Limb (tissue), 2 donors: ENCODE results near the gene SAT1.

Experiments used
- DNase-seq, 2 donors: peaks; one replicate each; pipeline ENCODE4 v3.0.0-alpha.2; 2016; ENCODE audit errors: extremely low spot score in 2 of 2

The SAT1 gene

GRCh38 chrX:23773601-23774175 is 9.3 kb upstream of the SAT1 start:
- no peak for DNase-seq

DNA sequence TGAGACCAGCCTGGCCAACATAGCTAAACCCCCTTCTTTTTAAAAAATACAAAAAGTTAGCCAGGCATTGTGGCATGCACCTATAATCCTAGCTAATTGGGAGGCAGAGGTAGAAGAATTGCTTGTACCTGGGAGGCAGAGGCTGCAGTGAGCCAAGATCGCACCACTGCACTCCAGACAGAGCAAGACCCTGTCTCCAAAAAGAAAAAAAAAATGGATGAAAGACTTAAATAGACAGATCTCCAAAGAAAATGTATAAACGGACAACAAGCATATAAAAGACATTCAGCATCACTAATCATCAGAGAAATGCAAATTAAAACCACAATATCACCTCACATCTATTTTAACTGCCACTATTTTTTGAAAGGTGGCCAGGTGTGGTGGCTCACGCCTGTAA is 6.6 kb upstream of the SAT1 start:
- no peak for DNase-seq

DNA sequence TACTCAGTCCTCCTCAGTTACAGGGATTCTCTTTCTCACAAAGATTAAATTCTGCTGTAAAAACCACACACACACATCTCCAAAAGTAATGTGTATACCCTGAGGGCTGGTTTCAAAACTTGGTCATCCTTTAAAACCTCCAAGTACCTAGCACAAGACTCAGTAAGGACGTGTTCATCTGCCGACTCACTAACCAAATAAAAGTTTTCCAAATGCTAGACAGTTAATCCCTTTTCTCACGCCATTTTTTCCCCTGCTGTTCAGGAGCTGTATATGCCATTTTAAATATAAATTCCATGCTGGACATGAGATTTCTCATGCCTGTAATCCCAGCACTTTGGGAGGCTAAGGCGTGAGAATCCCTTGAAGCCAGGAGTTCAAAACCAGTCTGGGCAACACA is 3.9 kb upstream of the SAT1 start:
- DNase-seq, result no peak

GRCh38 chrX:23782455-23782854 is 518 bp upstream of the SAT1 start:
- no peak for DNase-seq

GRCh38 chrX:23783589-23784469 is 856 bp downstream of the SAT1 start:
- DNase-seq, result peak in 1 of 2 donors; percentile 41

DNA sequence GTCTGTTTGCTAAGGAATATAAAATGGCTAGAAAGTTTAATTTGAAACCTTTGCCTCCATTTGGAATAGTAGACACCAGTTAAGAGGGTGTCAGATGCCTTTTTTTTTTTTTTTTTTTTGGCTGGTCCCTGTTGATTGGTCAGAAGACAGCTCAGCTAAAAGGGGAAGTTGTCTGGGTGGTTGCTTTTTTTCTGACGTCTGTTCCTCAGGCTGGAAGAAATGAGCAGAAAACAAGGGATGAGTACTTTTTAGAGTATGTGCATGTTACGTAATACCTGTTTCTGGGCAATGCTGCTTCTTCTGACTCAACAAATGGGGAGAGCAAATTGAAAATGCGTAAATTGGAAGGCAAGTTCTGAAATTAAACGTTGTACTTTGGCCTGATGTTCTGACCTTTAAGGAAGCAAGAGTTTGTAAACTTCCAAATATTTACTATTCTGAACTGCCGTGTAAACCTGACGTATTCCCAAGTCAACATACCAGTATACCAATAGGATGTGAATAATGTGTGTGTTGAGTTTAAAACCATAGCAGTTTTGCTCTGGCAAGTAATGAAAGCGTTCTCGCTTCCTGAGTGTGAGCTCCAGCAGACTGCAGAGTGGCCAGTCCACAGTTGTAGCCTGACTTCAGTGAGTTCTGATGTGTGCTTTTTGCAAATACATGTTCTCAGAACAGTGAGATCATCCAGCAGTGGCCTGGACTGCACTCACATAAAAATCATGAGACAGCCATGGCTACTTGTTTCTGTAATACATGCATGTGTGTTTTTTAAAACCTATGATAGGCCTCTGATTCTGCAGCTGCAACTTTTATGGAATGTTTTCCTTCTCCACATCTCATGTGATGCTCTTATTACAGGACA is 1.7 kb downstream of the SAT1 start:
- no peak for DNase-seq

DNA sequence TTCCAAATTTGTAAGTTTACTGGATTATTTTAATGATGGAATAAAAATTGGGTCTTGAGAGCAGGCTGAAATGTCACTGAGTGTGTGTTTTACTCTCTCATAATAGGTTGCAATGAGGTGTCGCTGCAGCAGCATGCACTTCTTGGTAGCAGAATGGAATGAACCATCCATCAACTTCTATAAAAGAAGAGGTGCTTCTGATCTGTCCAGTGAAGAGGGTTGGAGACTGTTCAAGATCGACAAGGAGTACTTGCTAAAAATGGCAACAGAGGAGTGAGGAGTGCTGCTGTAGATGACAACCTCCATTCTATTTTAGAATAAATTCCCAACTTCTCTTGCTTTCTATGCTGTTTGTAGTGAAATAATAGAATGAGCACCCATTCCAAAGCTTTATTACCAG is 2.6 kb downstream of the SAT1 start:
- no peak for DNase-seq

DNA sequence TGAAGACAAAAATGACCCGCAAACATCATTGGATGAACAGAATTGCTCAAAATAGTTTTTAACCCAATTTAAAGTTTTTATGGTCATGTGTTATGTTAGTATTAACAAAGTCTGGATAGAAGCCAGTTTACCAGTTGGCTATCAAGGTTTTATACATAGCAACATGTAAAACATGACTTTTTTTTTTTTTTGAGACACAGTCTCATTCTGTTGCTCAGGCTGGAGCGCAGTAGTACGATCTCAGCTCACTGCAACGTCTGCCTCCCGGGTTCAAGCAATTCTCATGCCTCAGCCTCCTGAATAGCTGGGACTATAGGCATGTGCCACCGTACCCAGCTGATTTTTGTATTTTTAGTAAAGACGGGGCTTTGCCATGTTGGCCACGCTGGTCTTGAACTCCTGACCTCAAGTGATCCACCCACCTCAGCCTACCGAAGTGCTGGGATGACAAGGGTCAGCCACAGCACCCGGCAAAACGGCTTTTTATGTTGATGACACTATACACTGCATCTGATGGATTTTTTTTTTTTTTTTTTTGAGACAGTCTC is 3.4 kb downstream of the SAT1 start:
- no peak for DNase-seq

GRCh38 chrX:23787745-23788118 is 4.8 kb downstream of the SAT1 start:
- DNase-seq, result no peak

DNA sequence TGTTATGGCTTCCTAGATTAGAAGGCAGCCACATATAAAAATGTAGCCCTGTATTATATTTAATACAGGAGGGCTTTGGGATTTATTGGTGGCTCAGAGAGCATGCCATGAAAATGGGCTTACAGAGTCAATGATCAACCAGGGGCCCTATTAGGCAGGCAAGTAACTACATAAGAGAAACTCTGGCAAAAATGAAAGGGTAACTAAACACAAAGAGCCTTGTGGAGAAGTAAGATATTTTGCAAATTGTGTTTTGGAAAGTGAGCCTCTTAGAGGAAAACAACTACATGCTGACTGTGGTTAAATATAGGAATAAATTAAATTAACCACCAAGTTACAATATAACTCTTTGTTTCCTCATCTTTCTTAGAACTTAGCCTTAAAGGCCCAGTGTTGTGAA is 5.5 kb downstream of the SAT1 start:
- no peak for DNase-seq

DNA sequence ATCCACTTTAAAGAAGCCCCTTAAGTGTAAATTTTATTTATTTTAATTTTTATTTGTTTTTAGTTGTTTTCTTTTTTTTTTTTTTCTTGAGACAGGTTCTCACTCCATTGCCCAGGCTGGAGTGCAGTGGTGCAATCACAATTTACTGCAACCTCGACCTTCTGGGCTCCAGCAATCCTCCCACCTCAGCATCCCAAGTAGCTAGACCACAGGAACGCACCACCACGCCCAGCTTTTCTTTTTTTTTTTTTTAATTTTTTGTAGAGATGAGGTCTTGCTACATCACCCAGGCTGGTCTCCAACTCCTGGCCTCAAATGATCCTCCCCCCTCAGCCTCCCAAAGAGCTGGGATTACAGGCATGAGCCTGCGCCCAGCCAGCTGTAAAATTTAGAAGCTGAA is 6.0 kb downstream of the SAT1 start:
- DNase-seq, result no peak

DNA sequence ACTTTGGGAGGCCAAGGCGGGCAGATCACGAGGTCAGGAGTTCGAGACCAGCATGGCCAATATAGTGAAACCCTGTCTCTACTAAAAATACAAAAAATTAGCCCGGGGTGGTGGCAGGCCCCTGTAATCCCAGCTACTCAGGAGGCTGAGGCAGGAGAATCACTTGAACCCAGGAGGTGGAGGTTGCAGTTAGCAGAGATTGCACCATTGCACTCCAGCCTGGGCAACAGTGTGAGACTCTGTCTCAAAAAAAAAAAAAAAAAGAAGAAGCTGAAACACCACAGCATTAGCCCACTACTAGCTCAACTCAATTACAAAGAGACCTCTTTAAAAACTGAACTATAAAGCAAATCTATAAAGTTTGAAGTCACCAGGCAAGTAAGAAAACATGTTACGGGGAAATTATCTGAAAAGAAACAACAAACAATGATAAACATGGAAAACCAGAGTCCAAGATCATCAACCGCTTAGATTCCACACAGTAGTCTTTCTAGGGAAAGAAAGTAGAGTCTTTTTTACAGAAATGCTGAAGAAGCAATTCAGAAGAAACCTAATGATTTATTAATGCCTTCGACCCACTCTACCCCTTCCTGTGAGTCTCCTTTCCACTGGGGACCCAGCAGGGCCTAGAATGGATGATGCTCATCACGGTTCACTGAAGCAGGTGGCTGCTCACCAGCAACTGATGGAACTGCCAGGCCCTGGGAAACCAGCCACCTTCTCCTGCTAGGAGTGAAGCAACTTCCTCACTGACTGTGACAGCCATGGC is 6.6 kb downstream of the SAT1 start:
- DNase-seq, result no peak

DNA sequence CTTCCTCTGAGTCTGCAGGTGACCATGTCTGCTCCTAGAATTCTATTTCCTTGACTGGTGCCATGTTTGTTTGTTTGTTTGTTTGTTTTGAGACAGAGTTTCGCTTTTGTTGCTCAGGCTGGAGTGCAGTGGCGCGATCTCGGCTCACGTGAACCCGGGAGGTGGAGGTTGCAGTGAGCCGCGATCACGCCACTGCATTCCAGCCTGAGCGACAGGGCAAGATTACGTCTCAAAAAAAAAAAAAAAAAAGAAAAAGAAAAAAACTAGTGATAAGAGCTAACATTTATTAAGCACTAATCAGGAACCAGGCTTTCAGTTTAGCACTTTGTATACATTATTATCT is 7.2 kb downstream of the SAT1 start:
- DNase-seq, result no peak

DNA sequence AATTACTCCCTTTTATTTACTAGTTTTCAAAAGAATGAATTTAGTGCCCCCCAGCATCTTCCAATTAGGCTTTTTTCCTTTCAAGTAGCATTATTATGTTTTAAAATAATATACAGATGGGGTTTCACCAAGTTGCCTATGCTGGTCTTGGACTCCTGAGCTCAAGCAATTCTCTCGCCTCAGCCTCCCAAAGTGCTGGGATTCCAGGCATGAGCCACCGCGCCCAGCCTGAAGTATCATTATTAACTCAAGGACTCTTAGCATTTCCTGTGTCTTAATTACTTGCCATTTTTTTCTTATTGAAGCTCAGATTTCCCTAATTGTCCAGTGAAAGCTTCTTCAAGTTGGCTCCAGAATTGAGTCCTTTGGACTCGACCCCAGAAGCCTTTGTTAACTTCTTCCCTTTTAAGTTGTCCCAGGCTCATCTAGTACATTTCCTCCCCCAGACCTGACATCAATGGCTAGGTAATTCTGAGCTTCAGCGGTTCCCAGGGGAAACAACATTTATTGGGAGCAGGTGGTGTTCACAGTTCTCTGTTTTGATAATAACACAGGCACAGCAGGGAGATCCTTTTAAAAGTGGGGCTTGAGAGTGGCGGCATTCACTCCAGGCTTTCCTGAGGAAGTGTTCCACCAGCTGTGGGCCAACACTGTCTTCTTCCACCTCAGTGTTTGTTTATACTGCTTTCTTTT is 10.0 kb downstream of the SAT1 start:
- no peak for DNase-seq

- no peak for DNase-seq
These were observed 12.2 kb downstream of the SAT1 start for GRCh38 chrX:23795221-23795620.

DNA sequence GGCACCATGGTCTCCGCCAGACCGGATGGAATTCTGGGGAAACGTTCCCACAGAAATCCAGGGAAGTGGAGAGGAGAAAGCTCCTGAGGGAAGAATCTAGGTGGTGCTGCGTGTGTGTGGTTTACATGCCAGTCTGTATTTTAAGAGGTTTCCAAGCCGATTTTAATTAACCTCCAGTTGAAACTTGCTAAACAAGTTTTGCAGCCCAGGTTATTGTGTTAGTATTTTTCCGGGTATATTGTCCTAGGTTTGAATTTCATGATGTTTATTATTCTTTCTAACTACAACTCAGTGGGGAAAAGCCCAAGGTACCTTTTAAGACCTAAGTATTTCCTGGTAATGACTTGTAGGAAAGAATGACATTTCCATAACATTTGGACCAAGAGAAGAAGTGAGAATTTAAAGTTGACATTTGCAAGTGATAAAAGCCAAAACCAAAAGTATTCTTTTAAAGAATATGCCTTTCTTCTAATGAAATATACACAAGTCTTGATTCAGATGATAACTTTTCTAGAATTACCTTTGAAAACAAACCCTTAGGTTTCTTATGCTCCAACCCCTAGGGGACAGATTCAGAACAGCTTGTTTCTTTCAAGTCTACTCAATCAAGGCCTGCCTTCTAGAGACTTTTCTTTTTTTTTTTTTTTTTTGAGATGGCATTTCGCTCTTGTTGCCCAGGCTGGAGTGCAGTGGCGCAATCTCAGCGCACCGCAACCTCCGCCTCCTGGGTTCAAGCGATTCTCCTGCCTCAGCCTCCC is 14.6 kb downstream of the SAT1 start:
- no peak for DNase-seq

GRCh38 chrX:23799469-23800065 is 16.6 kb downstream of the SAT1 start:
- no peak for DNase-seq

GRCh38 chrX:23802431-23802830 is 19.5 kb downstream of the SAT1 start:
- no peak for DNase-seq

DNA sequence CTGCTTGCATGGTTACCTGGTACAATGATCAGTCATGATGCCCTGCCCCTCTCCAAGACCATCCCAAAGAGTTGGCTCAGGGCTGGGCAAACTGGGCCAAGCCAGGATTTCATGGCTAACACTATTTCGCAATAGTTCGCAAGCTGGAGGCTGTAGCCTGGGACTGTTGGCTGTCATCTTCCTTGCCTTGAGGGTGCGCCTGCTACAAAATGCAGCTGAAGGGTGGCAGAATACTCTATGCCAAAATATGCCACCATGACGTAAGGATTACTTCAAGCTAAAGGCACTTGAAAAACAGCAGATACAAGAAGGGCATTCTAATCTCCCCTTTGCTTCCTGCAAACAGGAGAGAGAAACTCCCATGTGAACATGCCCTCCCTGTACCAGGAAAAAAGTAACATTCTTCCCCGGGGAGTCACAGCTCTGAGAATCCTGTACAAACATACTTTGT is 21.0 kb downstream of the SAT1 start:
- DNase-seq, result no peak

GRCh38 chrX:23804578-23804977 is 21.6 kb downstream of the SAT1 start:
- no peak for DNase-seq
